Measurements from ENCODE around the gene DLG5. TPM values are rescaled to one million over a fixed set of nuclear protein-coding genes. Genes with fewer than 3 reads are reported as not detected.

The DLG5 gene
- polyA plus RNA-seq, 3 donors: 0.14 to 0.77 TPM; not detected in 1

- DNase-seq: no peak
- no peak overlapping the region for H3K27ac ChIP-seq (ENCODE audit: low read depth in 1 of 2, low read length in 2 of 2)
- no peak overlapping the region for H3K4me3 ChIP-seq (replicated peaks in 1 of 3; ENCODE audit: low read depth in 2 of 3, low read length in 3 of 3)
- no peak overlapping the region for H3K4me2 ChIP-seq (replicated peaks; ENCODE audit: extremely low read depth, low read length, poor library complexity, severe bottlenecking)
- H3K4me1 ChIP-seq (ENCODE audit: control insufficient read depth in 1 of 2, insufficient read depth in 2 of 2, low read length in 2 of 2): peaks cover 0 to 5% of the 10 kb centered on the region in 2 donors
- H3K27me3 Mint-ChIP-seq (ENCODE audit: low read depth in 3 of 3): peaks cover 0 to 11% (median 4%) of the 10 kb centered on the region in 3 donors
- TF ChIP-seq, protein P1, sequence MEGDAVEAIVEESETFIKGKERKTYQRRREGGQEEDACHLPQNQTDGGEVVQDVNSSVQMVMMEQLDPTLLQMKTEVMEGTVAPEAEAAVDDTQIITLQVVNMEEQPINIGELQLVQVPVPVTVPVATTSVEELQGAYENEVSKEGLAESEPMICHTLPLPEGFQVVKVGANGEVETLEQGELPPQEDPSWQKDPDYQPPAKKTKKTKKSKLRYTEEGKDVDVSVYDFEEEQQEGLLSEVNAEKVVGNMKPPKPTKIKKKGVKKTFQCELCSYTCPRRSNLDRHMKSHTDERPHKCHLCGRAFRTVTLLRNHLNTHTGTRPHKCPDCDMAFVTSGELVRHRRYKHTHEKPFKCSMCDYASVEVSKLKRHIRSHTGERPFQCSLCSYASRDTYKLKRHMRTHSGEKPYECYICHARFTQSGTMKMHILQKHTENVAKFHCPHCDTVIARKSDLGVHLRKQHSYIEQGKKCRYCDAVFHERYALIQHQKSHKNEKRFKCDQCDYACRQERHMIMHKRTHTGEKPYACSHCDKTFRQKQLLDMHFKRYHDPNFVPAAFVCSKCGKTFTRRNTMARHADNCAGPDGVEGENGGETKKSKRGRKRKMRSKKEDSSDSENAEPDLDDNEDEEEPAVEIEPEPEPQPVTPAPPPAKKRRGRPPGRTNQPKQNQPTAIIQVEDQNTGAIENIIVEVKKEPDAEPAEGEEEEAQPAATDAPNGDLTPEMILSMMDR (IDR thresholded peaks at IDR 0.05): no peak
- no peak overlapping the region for H3K27ac Mint-ChIP-seq
- H3K9me3 ChIP-seq (replicated peaks in 1 of 2; ENCODE audit: control insufficient read depth in 1 of 2, insufficient read depth in 1 of 2, low read length in 2 of 2): no peaks in the 10 kb centered on the region
- H3K4me3 Mint-ChIP-seq: no peak overlapping the region
- no peaks in the 10 kb centered on the region for H3K4me1 Mint-ChIP-seq
- no peak overlapping the region for H3K9ac ChIP-seq (ENCODE audit: insufficient read depth, low read length, poor library complexity, severe bottlenecking)
- H3K9me3 Mint-ChIP-seq: peaks cover 0 to 3% (median 0%) of the 10 kb centered on the region in 7 donors
- H3K27me3 ChIP-seq (ENCODE audit: control insufficient read depth in 2 of 2, insufficient read depth in 2 of 2, low read length in 2 of 2): no peaks in the 10 kb centered on the region
- H2AFZ ChIP-seq (ENCODE audit: insufficient read depth, low read depth, low read length, poor library complexity, severe bottlenecking): no peak overlapping the region
- WGBS (ENCODE audit: insufficient coverage): no CpG with 5 or more reads among the region's 4 CpGs
- no peaks in the 10 kb centered on the region for H4K20me1 ChIP-seq (ENCODE audit: insufficient read depth, low read length)
- H3K36me3 ChIP-seq (replicated peaks in 1 of 2; ENCODE audit: control insufficient read depth in 1 of 2, insufficient read depth in 2 of 2, low read length in 2 of 2): no peaks in the 10 kb centered on the region
- H3K36me3 Mint-ChIP-seq: no peaks in the 10 kb centered on the region
- no peaks in the 10 kb centered on the region for H3K79me2 ChIP-seq (ENCODE audit: insufficient read depth, low read length)
- intact Hi-C loops (cut with micrococcal nuclease): no loop called here
Observed at GRCh38 chr10:77944519-77944918, 18.0 kb upstream of the DLG5 start.

GRCh38 chr10:77943121-77943901, 16.8 kb upstream of the DLG5 start:
- H3K4me1 ChIP-seq (ENCODE audit: control insufficient read depth in 1 of 2, insufficient read depth in 2 of 2, low read length in 2 of 2): peaks cover 0 to 5% of the 10 kb centered on the region in 2 donors
- H3K9me3 ChIP-seq (replicated peaks in 1 of 2; ENCODE audit: control insufficient read depth in 1 of 2, insufficient read depth in 1 of 2, low read length in 2 of 2): no peaks in the 10 kb centered on the region
- intact Hi-C loops (cut with micrococcal nuclease): no loop called here
- no peaks in the 10 kb centered on the region for H3K4me1 Mint-ChIP-seq
- peak overlapping the region; percentile 41 for H2AFZ ChIP-seq (ENCODE audit: insufficient read depth, low read depth, low read length, poor library complexity, severe bottlenecking)
- H3K36me3 Mint-ChIP-seq: no peaks in the 10 kb centered on the region
- peaks cover 0 to 4% (median 3%) of the 10 kb centered on the region in 3 donors for H3K27me3 Mint-ChIP-seq (ENCODE audit: low read depth in 3 of 3)
- H3K4me2 ChIP-seq (replicated peaks; ENCODE audit: extremely low read depth, low read length, poor library complexity, severe bottlenecking): no peak overlapping the region
- no peak overlapping the region for H3K27ac ChIP-seq (ENCODE audit: low read depth in 1 of 2, low read length in 2 of 2)
- H3K4me3 ChIP-seq (replicated peaks in 1 of 3; ENCODE audit: low read depth in 2 of 3, low read length in 3 of 3): no peak overlapping the region
- TF ChIP-seq, protein P1 (IDR thresholded peaks at IDR 0.05): no peak
- no peaks in the 10 kb centered on the region for H3K79me2 ChIP-seq (ENCODE audit: insufficient read depth, low read length)
- H3K36me3 ChIP-seq (replicated peaks in 1 of 2; ENCODE audit: control insufficient read depth in 1 of 2, insufficient read depth in 2 of 2, low read length in 2 of 2): no peaks in the 10 kb centered on the region
- H3K9ac ChIP-seq (ENCODE audit: insufficient read depth, low read length, poor library complexity, severe bottlenecking): no peak overlapping the region
- no peaks in the 10 kb centered on the region for H4K20me1 ChIP-seq (ENCODE audit: insufficient read depth, low read length)
- no peak overlapping the region for H3K27ac Mint-ChIP-seq
- no peaks in the 10 kb centered on the region for H3K9me3 Mint-ChIP-seq
- H3K4me3 Mint-ChIP-seq: no peak overlapping the region
- WGBS (ENCODE audit: insufficient coverage): 89% methylated on average over 3 of the region's 8 CpGs
- DNase-seq: no peak
- H3K27me3 ChIP-seq (ENCODE audit: control insufficient read depth in 2 of 2, insufficient read depth in 2 of 2, low read length in 2 of 2): no peaks in the 10 kb centered on the region

All from CD14-positive monocyte (primary cell).